ENCODE measurements around the gene HNRNPD.
"Not testable (repeated sequence)": the region's sequence is repeated elsewhere in the genome, so short reads cannot be mapped to it uniquely, and the experiment has no call there.

HNRNPD gene

DNA sequence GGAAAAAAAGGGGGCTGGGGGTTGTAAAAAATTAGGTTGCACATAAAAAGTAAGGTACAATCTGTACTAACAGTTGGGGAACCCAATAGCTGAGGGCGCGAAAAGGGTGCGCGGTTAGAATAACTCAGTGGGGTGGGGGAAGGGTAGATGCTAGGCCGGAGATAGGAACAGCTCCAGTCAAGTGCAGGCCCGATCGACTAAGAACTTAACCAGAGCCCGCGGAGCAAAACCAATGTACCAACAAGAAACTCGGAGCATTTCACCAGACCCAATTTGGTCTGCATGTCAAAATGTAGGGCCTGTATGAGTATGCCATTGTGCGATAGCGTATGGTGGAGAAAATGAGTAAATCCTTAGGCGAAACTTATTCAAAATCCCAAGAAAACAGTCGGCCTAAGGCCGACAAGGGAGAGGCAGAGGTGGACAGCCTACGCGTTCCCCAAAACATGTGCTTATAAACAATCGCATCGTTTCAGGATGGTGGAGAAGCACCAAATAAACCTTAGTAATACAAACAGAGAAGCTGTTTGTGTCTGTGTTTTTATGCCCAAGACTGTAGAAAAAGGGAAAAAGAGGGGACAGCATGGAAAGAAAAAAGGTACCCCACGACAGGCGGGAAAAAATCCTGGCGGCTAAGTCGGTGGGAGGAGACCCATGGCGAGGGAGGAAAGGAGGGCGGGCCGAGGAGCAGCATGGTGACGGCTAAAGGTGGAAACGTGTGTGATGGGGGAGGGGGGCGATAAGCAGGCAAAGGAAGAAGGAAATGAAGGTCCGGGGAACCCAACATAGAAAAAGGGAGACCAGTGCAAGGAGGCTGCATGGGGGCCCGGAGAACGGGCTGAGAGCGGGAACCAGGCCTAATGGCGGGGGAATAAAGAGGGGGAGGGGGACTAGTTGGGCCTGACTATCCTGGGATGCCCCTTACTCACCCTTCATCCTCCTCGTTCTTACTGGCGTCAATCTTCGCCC, 990 bp downstream of the HNRNPD start:
- DNase-seq = peak; percentile 48

DNA sequence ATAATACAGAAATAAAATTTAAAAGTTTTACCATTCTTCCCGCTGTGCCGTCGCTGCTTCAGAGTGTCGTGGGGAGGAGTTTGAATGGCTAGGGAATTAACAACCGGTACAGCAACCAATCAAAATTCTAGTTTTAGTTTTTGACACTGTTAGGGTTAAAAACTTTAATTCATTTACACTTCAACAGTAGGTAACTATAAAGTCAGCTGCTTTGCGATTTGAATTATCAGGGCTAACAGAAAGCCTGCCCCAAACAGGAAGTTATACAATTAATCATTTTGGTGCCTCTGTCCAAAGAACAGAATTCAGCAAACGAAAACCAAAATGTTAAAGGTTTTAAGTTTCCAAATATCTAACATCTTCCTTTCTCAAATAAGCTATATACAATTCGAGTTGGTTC, 2.3 kb downstream of the HNRNPD start:
- DNase-seq = no peak

DNA sequence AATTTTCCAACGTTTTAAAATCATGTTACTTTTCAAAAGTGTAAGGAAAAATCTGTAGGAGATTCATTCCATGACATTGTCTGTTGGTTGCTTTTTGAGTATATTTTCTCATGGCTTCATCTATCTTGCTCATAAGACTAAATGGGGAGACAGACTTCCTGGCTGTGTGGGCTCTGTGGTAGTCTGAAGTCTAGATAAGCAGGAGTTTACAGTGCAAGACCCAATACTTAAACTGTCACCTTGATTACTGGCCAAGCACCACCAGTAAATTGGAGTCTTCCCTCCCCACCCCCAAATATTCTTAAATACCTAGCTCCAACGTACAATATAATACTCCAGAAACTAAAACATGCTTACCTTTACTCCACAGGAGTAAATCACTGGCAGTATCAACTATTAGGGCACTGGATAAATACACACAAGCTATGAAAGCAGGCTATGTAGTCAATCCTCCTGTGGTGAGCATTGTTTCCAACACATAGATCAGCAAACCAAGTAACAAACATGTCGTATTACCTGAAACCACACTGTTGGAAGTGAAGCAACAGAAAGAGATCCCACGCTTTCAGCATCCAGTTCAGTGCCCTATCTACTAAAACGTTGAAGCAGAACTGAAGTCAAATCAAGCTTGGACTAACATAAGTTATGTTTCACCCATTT, 6.2 kb downstream of the HNRNPD start:
- DNase-seq = no peak

DNA sequence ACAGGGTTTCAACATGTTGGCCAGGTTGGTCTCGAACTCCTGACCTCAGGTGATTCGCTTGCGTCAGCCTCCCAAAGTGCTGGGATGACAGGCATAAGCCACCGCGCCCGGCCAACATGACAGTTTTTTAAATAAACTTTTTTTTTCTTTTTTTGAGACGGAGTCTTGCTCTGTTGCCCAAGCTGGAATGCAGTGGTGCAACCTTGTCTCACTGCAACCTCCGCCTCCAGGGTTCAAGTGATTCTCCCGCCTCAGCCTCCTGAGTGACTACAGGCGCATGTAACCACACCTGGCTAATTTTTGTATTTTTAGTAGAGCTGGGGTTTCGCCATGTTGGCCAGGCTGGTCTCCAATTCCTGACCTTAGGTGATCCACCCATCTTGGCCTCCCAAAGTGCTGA, 7.4 kb downstream of the HNRNPD start:
- DNase-seq = not testable (repeated sequence)

DNA sequence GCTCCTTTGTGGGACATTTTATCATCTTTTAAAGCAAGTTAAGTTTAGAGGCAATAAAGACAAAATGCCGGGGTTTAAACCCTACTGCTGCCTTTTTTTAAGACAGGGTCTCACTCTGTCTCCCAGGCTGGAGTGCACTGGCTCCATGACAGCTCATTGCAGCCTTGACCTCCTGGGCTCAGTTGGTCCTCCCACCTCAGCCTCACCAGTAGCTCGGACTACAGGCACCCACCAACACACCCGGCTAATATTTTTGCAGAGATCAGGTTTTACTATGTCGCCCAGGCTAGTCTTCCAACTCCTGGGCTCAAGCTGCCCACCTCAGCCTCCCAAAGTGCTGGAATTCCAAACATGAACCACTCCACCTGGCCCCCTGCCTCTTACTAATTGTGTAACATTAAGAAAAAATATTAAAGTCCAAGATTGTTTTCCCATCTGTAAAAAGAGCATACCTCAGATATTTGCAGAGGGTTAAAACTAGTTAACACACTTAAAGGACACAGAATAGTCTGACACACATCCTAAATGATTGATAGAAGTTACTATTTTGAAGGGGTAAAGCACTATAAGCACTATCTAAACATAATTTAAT, 9.8 kb downstream of the HNRNPD start:
- DNase-seq = no peak

DNA sequence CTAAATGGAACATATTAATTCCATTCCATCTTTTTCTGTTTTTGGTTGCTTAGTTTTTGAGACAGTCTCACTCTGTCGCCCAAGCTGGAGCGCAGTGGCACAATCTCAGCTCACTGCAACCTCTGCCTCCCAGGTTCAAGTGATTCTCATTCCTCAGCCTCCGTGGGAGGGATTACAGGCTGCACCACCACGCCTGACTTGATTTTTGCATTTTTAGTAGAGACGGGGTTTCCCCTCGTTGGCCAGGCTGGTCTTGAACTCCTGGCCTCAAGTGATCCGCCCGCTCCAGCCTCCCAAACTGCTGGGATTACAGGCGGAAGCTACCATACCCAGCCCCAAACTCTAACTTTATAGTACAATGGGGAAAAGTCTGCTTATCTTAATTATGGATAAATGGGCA, 11.2 kb downstream of the HNRNPD start:
- DNase-seq = no peak

DNA sequence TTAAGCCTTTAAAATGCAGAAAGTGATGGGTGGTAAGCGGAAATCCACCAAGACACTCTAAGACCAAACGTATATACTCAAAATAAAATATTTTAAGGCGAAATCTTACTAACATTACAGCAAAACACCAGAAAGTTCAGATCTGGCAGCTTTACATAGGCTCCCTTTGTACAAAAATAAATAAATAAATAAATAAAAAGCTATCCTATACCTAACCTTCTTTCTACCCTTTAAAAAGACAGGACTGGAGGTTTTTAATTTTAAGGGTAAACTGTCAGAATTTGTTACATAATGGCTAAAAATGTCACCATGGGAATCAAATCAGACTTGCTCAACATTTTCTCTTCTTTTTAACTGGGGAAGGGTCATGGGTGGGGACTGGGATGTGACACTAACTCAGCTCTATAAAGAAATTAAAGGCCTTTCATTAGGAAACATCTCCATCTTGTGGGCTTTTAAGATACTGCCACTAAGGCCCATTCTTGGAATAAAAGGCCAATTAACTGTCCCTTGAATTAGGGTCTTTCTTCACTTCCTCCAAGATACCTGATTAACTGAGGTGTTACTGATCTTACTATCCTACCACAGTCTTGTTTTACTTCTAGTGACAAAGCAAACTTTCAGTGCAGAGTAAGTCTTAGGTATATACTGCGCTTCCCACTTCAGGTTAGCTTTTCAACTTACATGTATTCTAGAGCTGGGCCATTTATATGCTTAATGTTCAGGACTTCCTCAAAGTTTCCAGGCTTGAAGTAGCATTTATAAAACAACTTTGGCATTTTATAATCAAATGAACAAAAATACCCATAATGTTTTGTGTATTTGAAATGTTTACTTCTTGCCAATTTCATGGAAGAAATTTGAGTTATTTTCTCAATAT, 13.3 kb downstream of the HNRNPD start:
- DNase-seq = peak; percentile 12

DNA sequence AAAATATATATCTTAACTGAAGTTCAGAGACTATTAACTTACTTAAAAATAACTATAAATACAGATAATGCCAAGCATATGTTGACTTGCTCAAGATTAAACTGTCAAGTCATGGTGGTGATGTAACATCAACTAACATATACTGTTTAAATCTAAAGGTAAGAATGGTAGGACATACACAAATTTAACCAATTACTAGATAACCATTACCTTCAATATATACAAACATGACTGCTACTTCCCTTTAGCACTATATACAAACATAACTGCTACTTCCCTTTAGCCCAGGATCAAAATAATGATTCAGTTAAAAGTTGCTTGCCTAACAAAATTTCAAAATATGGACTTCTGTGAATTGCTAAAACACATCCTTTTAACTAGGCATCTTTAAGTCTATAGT, 14.9 kb downstream of the HNRNPD start:
- no peak for DNase-seq

DNA sequence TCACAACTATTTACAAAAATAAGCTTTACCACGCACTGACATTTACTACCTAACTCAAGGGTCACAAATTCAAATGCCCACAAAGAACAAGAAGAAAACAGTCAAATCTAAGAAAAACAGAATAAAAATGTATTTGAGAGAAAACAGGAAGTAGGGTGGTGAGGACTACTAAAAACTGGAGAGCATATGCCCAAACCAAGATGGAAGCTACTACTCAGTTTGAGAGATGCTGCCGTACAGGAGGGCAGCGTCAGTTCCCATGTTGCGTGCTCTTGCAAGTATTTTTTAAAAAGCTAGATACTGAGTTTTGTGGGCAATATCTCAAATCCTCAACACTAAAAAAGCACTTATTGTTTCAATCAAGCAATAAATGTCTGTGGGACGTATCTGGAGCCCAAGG, 16.2 kb downstream of the HNRNPD start:
- no peak for DNase-seq

DNA sequence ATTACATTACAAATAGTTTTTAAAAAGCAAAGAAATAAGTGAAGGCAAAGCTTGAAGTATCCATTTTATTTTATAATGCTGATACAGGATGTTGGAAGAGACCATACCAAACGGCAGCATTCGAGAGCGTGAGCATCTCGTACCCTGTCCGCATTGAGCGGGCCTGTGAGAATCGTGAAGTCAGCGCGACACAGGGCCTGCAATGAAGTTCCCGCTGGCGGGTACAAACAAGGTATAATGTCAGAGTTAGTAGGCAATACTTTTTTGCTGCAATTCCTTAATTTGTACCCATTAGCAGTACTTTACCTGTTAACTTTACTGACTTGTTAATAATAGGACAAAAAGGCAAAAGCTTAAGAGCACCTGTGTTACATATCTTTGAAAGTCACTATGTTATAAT, 19.0 kb downstream of the HNRNPD start:
- DNase-seq = no peak

DNA sequence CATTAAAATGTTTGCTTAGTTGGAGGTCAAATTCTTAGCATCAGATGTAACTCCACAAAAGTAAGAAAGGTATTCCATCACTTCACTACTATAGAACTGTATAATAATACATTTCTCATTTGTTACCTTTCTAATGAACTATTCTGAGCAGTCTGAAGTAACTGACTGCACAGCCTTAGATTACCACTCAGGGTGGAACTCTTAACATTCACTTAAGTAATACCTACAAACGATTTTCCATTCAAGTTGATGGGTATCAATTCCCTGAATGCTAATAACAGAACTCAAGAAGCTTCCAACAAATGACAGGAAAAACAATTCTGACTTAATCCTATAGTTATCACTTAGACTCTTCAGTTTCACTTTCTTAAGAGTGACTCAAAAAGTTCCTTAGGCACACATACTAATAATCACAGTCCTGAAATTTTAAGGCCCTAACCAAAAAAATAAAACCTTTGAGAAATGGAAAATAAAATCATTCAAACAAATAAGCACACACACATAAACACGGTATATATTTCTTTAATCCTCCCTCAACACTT, 20.9 kb downstream of the HNRNPD start:
- no peak for DNase-seq

DNA sequence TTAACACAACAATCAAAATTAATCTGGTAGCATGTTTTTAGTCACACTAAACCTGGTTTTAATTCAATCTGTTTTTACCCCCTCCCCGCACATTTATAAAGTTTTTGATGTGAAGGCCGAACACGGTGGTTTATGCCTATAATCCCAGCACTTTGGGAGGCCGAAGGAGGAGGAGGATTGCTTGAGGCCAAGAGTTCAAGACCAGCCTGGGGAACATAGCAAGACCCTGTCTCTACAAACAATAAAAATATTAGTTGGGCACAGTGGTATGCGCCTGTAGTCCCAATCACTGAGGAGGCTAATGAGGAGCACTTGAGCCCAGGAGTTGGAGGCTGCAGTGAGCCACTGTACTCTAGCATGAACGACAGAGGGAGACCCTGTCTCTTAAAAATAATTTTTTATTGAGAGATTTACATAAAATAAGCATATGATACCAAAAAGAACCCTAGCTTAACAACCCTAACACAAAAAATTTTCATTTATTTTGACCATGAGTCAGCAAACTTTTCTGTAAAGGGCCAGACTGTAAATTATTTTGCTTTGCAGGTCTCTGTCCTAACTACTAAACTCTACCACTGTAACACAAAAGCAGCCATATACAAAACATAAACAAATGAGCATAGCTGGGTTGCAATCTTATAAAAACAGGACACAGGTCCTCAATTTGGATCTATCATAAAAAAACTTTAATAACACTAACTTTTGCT, 21.5 kb downstream of the HNRNPD start:
- no peak for DNase-seq

DNA sequence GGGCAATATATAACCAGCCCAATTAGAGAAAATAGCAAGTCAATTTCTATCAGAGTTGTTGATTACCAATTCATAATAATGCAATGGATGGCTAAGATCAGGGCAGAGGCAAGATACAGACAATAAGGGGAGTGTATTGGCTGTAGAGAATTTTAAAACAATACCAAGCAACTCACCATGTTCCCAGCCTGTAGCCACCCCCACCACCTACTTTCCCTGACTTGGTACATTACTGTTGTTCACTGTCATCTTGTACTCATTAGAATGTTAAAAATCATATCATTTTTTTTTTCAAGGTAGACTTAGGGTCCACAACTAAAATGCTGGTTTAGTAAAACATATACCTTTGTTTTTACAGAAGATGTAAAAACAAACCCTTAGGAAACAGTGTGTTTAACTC, 27.7 kb downstream of the HNRNPD start:
- no peak for DNase-seq

DNA sequence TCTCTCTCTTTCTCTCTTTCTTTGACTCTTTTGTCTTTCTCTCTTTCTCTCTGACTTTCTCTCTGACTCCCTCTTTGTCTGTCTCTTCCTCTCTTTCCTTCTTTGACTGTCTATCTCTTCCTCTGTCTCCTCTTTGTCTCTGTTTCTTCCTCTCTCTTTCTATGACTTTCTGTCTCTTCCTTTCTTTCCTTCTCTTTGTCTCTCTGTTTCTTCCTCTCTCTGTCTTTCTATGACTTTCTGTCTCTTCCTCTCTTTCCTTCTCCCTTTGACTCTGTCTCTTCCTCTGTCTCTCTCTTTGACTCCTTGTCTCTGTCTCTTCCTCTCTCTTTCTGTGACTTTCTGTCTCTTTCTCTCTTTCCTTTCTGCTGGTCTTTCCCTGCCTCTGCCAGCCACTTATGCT, 38.7 kb downstream of the HNRNPD start:
- no peak for DNase-seq

DNA sequence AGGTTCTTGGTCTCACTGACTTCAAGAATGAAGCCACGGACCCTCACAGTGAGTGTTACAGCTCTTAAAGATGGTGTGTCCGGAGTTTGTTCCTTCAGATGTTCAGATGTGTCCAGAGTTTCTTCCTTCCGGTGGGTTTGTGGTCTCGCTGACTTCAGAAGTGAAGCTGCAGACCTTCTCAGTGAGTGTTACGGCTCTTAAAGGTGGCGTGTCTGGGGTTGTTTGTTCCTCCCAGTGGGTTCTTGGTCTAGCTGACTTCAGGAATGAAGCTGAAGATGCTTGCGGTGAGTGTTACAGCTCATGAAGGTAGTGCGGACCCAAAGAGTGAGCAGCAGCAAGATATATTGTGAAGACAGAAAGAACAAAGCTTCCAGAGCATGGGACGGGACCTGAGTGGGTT, 40.1 kb downstream of the HNRNPD start:
- not testable (repeated sequence) for DNase-seq

DNA sequence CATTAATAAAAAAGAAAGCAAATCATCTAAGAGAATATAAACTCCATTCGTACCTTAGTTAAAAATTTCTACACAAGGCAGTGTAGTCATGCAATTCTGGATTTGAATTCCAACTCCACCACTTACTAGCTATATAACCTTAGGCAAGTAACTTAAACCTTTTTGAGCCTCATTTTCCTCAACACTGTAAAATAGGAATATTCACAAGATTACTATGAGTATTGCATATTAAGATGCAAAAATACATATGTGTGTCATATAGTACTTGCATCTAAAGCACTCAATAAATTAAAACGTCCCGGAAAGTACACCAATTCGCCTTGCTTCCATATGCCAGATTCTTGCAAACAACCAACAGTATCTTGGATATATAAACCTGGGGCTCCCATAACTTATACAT, 42.0 kb downstream of the HNRNPD start:
- DNase-seq = no peak

DNA sequence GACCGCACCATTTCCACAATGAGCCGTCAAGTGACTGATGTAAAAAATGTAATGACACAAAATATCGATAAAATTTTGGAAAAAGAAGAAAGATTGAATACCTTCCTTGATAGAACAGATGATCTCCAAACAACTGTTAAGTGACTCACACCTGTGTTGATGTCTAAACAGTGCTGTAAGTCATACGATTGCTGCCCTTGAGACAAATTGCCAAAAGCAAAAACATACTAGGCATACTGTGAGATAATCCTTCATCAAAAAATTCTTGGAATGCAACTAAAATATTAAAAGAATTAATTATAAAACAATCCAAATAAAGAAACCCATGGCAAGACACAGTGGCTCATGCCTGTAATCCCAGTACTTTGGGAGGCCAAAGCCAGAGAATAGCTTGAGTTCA, 53.4 kb downstream of the HNRNPD start:
- no peak for DNase-seq

DNA sequence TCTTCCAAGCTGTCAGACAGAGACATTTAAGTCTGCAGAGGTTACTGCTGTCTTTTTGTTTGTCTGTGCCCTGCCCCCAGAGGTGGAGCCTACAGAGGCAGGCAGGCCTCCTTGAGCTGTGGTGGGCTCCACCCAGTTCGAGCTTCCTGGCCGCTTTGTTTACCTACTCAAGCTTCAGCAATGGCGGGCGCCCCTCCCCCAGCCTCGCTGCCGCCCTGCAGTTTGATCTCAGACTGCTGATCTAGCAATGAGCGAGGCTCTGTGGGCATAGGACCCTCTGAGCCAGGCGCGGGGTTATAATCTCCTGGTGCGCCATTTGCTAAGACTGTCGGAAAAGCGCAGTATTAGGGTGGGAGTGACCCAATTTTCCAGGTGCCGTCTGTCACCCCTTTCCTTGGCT, 70.7 kb downstream of the HNRNPD start:
- not testable (repeated sequence) for DNase-seq

Data from NCI-H2227 treated with DMSO at 0.1 percent for 48 hours (cell line).